ENCODE measurements around the gene FGG. TPM values are rescaled to one million over a fixed set of nuclear protein-coding genes. Genes with fewer than 3 reads are reported as not detected.

The FGG gene
- total and polyA plus RNA-seq, 5 experiments from 2014 or later, result not detected

- Mint-ChIP-seq H3K9me3 (peaks cover 0 to 3% (median 0%) of the 10 kb centered on the region in 9 donors), H3K36me3 (no peaks in the 10 kb centered on the region), H3K4me1 (no peaks in the 10 kb centered on the region), H3K4me3 (no peak overlapping the region), H3K27me3 (peaks cover 14 to 58% (median 19%) of the 10 kb centered on the region in 5 donors), H3K27ac (no peak overlapping the region)
- POLR2A ChIA-PET, result no interaction called here
- DNase-seq (no peak), ATAC-seq (no peak)
Observed at GRCh38 chr4:154589296-154590197, 22.9 kb downstream of the FGG start.

GRCh38 chr4:154588198-154588597, 24.3 kb downstream of the FGG start:
- ATAC-seq, result no peak
- peaks cover 0 to 3% (median 0%) of the 10 kb centered on the region in 9 donors for H3K9me3 Mint-ChIP-seq
- H3K4me1 Mint-ChIP-seq, result no peaks in the 10 kb centered on the region
- H3K4me3 Mint-ChIP-seq, result no peak overlapping the region
- no peak for DNase-seq
- no peaks in the 10 kb centered on the region for H3K36me3 Mint-ChIP-seq
- H3K27ac Mint-ChIP-seq, result no peak overlapping the region
- peaks cover 14 to 48% (median 19%) of the 10 kb centered on the region in 5 donors for H3K27me3 Mint-ChIP-seq
- POLR2A ChIA-PET, result no interaction called here

GRCh38 chr4:154586296-154587033, 26.0 kb downstream of the FGG start:
- DNase-seq, result no peak
- H3K4me1 Mint-ChIP-seq, result no peaks in the 10 kb centered on the region
- no peak for ATAC-seq
- H3K36me3 Mint-ChIP-seq, result no peaks in the 10 kb centered on the region
- H3K4me3 Mint-ChIP-seq, result no peak overlapping the region
- POLR2A ChIA-PET, result interaction anchor here (0.7 kb wide), 1 partner anchor 895 kb away, joined by 3 read pairs; no protein-coding TSS in a partner anchor
- H3K27me3 Mint-ChIP-seq, result peaks cover 13 to 42% (median 21%) of the 10 kb centered on the region in 5 donors
- no peaks in the 10 kb centered on the region for H3K9me3 Mint-ChIP-seq
- H3K27ac Mint-ChIP-seq, result no peak overlapping the region

- no peak for DNase-seq
- no peaks in the 10 kb centered on the region for H3K9me3 Mint-ChIP-seq
- ATAC-seq, result no peak
- peaks cover 11 to 32% (median 17%) of the 10 kb centered on the region in 5 donors for H3K27me3 Mint-ChIP-seq
- H3K27ac Mint-ChIP-seq, result no peak overlapping the region
- no peak overlapping the region for H3K4me3 Mint-ChIP-seq
- no peaks in the 10 kb centered on the region for H3K4me1 Mint-ChIP-seq
- POLR2A ChIA-PET, result no interaction called here
- H3K36me3 Mint-ChIP-seq, result no peaks in the 10 kb centered on the region
Observed at GRCh38 chr4:154585369-154586018, 27.0 kb downstream of the FGG start.

- peak overlapping the region in 1 of 10 donors; percentile 19 for H3K27ac Mint-ChIP-seq
- no peak for DNase-seq
- no peaks in the 10 kb centered on the region for H3K36me3 Mint-ChIP-seq
- ATAC-seq, result no peak
- POLR2A ChIA-PET, result no interaction called here
- H3K4me3 Mint-ChIP-seq, result no peak overlapping the region
- H3K4me1 Mint-ChIP-seq, result no peaks in the 10 kb centered on the region
- peaks cover 8 to 20% (median 13%) of the 10 kb centered on the region in 5 donors for H3K27me3 Mint-ChIP-seq
- H3K9me3 Mint-ChIP-seq, result no peaks in the 10 kb centered on the region
Observed at GRCh38 chr4:154584259-154584658, 28.2 kb downstream of the FGG start.

GRCh38 chr4:154583677-154584076, 28.8 kb downstream of the FGG start:
- Mint-ChIP-seq H3K27me3 (peaks cover 8 to 17% (median 14%) of the 10 kb centered on the region in 5 donors), H3K4me1 (no peaks in the 10 kb centered on the region), H3K4me3 (no peak overlapping the region), H3K27ac (no peak overlapping the region), H3K36me3 (no peaks in the 10 kb centered on the region), H3K9me3 (no peaks in the 10 kb centered on the region)
- DNase-seq, result no peak
- POLR2A ChIA-PET, result no interaction called here
- no peak for ATAC-seq

GRCh38 chr4:154583230-154583629, 29.2 kb downstream of the FGG start:
- Mint-ChIP-seq H3K27me3 (peaks cover 8 to 17% (median 13%) of the 10 kb centered on the region in 5 donors), H3K36me3 (no peaks in the 10 kb centered on the region), H3K4me3 (no peak overlapping the region), H3K9me3 (no peaks in the 10 kb centered on the region), H3K27ac (no peak overlapping the region), H3K4me1 (no peaks in the 10 kb centered on the region)
- ATAC-seq (no peak), DNase-seq (no peak)
- POLR2A ChIA-PET, result no interaction called here

- H3K4me3 Mint-ChIP-seq, result no peak overlapping the region
- H3K27ac Mint-ChIP-seq, result no peak overlapping the region
- DNase-seq (no peak), ATAC-seq (no peak)
- H3K9me3 Mint-ChIP-seq, result no peaks in the 10 kb centered on the region
- H3K4me1 Mint-ChIP-seq, result no peaks in the 10 kb centered on the region
- no peaks in the 10 kb centered on the region for H3K36me3 Mint-ChIP-seq
- peaks cover 8 to 19% (median 16%) of the 10 kb centered on the region in 5 donors for H3K27me3 Mint-ChIP-seq
- POLR2A ChIA-PET, result no interaction called here
Observed at GRCh38 chr4:154582723-154583122, 29.7 kb downstream of the FGG start.

GRCh38 chr4:154579927-154580326, 32.5 kb downstream of the FGG start:
- Mint-ChIP-seq H3K4me3 (no peak overlapping the region), H3K9me3 (no peaks in the 10 kb centered on the region), H3K27me3 (peaks cover 6 to 22% (median 13%) of the 10 kb centered on the region in 5 donors), H3K36me3 (no peaks in the 10 kb centered on the region), H3K27ac (no peak overlapping the region), H3K4me1 (no peaks in the 10 kb centered on the region)
- POLR2A ChIA-PET, result no interaction called here
- DNase-seq, result no peak
- ATAC-seq, result no peak

- DNase-seq (no peak), ATAC-seq (no peak)
- H3K36me3 Mint-ChIP-seq, result no peaks in the 10 kb centered on the region
- H3K4me3 Mint-ChIP-seq, result no peak overlapping the region
- no peaks in the 10 kb centered on the region for H3K9me3 Mint-ChIP-seq
- H3K27me3 Mint-ChIP-seq, result peaks cover 6 to 24% (median 14%) of the 10 kb centered on the region in 5 donors
- POLR2A ChIA-PET, result no interaction called here
- no peak overlapping the region for H3K27ac Mint-ChIP-seq
- H3K4me1 Mint-ChIP-seq, result no peaks in the 10 kb centered on the region
Observed at GRCh38 chr4:154578919-154579318, 33.5 kb downstream of the FGG start.

- POLR2A ChIA-PET, result no interaction called here
- no peaks in the 10 kb centered on the region for H3K9me3 Mint-ChIP-seq
- no peak overlapping the region for H3K4me3 Mint-ChIP-seq
- no peaks in the 10 kb centered on the region for H3K4me1 Mint-ChIP-seq
- H3K27ac Mint-ChIP-seq, result no peak overlapping the region
- H3K27me3 Mint-ChIP-seq, result peaks cover 3 to 21% (median 14%) of the 10 kb centered on the region in 5 donors
- ATAC-seq, result no peak
- H3K36me3 Mint-ChIP-seq, result no peaks in the 10 kb centered on the region
- DNase-seq, result no peak
Observed at GRCh38 chr4:154577324-154577723, 35.1 kb downstream of the FGG start.

GRCh38 chr4:154574311-154574710, 38.1 kb downstream of the FGG start:
- POLR2A ChIA-PET, result no interaction called here
- no peaks in the 10 kb centered on the region for H3K9me3 Mint-ChIP-seq
- no peak for ATAC-seq
- no peaks in the 10 kb centered on the region for H3K4me1 Mint-ChIP-seq
- H3K27ac Mint-ChIP-seq, result no peak overlapping the region
- no peaks in the 10 kb centered on the region for H3K36me3 Mint-ChIP-seq
- H3K4me3 Mint-ChIP-seq, result no peak overlapping the region
- H3K27me3 Mint-ChIP-seq, result peaks cover 3 to 28% (median 17%) of the 10 kb centered on the region in 5 donors
- DNase-seq, result no peak

Data from naive thymus-derived CD8-positive, alpha-beta T cell (primary cell).